ENCODE measurements around the gene ESRRB.

- no peak for TF ChIP-seq EZH2phosphoT487 (IDR thresholded peaks at IDR 0.05; ENCODE audit: low read depth, severe bottlenecking, unreplicated experiment)
- TF ChIP-seq CTCF (IDR thresholded peaks at IDR 0.05; ENCODE audit: poor library complexity): no peak
Measured at GRCh38 chr14:76551116-76551515, 175.2 kb downstream of the ESRRB start.
